DMS114 treated with DMSO at 0.1 percent for 48 hours (cell line): ENCODE results near the gene DNAAF3.

Source experiments
- DNase-seq: peaks from one replicate; lab custom pipeline; 2025; ENCODE audit not compliant: unreplicated experiment; lab: John Stamatoyannopoulos, UW

The DNAAF3 gene

DNA sequence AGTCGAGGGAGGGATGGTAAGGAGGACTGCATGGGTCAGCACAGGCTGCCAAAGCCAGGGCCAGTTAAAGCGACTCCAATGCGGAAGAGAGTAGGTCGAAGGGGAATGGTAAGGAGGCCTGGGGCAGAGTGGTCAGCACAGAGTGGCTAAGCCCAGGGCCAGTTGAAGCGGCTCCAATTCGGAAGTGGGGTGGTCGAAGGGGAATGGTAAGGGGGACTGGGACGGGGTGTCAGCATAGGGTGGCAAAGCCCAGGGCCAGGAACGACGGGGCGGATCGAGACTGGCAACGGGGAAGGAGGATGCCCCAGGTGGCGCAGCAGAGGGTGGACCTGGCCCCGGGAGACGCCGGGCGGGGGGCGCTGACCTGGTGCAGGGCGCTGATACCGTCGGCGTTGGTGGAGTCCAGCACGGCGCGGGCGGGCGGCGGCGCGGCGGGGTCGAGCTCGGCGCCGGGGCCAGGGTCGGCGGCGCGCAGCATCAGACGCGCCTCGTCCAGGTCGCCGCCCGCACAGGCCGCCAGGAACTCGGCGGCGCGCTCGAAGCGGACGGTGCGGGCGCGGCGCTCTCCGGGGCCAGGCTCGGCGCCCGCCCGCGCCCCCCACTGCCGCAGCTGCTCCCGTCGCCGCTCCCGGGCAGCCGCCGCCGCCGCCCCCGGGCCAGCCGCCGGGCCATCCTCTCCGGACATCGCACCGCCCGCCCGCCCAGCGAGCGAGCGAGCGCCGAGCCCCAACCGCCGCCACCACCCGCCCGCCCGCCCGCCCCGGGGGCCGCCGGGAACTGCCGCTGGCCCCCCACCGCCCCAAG lies 49.4 kb downstream of the DNAAF3 start, which contains the start of gene PPP1R12C:
Gene PPP1R12C (minus strand): TSS at position 779 of the 804 bp plus-strand sequence. CDS start 94 bp downstream, at position 685.
- DNase-seq, result no peak

DNA sequence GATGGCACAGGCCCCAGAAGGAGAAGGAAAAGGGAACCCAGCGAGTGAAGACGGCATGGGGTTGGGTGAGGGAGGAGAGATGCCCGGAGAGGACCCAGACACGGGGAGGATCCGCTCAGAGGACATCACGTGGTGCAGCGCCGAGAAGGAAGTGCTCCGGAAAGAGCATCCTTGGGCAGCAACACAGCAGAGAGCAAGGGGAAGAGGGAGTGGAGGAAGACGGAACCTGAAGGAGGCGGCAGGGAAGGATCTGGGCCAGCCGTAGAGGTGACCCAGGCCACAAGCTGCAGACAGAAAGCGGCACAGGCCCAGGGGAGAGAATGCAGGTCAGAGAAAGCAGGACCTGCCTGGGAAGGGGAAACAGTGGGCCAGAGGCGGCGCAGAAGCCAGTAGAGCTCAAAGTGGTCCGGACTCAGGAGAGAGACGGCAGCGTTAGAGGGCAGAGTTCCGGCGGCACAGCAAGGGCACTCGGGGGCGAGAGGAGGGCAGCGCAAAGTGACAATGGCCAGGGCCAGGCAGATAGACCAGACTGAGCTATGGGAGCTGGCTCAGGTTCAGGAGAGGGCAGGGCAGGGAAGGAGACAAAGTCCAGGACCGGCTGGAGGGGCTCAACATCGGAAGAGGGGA lies 50.1 kb downstream of the DNAAF3 start:
- peak; percentile 33 for DNase-seq

GRCh38 chr19:55115446-55116065 lies 50.9 kb downstream of the DNAAF3 start:
- no peak for DNase-seq

GRCh38 chr19:55114566-55115145 lies 51.8 kb downstream of the DNAAF3 start:
- DNase-seq, result no peak

DNA sequence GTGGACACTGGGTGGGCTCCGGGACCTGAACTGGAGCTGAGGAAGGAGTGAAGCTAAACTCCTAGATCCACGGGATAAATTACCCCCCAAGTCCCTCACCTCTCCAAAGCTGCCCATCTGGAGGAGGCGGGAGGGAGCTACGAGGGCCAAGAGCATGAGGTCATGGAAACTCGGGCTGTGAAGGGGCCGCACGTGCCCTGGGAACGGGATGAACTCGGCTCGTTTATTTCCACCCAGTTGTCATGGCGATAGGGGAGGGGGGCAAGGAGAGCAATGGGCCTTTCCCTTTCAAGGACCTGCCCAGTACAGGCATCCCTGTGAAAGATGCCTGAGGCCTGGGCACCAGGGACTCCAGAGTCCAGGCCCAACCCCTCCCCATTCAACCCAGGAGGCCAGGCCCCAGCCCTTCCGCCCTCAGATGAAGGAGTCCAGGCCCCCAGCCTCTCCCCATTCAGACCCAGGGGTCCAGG lies 52.8 kb downstream of the DNAAF3 start:
- DNase-seq, result no peak

DNA sequence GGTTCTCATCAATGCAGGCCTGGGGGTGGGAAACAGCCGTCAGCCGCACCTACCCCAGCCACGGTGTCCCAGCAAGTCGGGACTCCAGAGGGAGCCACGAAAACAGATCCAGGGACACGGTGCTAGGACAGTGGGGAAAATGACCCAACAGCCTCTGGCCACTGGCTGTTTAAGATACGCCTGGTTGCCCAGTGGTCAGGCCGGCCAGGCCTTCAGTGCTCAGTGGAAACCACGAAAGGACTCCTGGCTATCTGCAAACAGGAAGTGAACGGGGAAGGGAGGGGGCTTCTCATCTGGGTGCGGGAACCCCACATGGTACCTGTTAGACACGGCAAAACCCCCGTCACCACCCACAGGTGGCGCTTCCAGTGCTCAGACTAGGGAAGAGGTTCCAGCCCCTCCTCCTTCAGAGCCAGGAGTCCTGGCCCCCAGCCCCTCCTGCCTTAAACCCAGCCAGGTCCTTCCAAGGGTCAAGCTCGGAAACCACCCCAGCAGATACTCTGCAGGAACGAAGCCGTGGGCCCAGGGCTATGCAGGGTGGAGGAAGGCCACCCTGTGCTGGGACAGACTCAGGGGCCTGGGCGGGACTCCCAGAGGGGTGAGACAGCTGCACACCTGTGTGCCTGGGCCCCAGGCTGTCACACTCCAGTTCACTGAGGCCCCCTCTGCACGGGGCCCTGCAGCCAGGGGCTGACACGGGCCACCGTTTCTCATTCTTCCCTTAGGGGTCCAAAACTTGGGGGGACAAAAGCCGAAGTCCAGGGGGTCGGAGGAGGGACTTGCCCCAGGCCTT lies 53.4 kb downstream of the DNAAF3 start:
- no peak for DNase-seq

DNA sequence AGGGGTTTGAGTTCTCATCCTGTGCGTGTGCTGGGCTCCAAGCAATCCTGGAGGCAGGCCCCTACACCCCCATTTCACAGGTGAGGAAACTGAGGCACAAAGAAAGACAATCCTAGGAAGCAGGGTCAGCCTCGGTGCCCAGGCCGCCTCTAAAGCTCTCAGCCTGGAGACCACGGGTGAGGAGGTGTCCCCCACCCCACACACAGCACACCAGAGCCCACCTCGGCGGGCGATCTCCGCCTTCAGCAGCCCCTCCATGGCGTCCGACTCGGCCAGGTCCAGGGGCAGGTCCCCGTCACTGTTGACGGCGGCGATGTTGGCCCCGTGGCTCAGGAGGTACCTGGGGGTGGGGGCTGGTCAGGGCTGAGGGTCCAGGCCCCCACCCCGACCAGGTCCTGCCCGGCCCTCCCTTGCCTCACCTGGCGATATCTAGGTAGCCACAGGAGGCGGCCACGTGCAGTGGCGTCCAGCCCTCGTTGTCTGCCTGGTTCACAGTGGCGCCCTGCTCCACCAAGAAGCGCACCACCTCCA lies 54.1 kb downstream of the DNAAF3 start:
- DNase-seq, result no peak

DNA sequence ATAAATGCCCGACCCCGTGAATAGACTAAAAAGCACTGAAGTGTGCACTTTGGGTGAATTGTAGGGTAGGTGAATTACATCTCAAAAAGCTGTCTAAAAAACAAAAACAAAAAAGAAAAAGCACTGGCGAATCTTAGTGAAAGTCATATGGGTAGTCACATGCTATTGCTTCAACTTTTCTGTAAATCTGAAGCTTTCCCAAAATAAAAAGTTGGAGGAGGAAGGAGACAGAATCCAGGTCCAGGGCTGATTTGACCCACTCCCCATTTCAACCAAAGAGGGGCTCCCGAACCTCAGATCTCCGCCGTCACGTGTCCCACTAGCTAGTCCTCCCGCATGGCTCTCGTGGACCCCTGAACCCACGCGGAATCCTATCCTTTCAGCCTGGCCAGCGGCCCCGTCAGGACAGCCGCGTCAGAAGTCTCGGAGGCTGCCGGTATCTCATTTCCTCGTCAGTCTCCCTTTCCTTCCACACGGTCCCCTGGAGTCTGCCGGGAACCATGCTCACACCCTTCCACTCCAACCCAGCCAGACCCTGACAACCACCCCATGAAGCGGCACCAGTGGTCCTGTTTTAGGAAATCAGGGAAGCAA lies 55.1 kb downstream of the DNAAF3 start:
- DNase-seq, result no peak

DNA sequence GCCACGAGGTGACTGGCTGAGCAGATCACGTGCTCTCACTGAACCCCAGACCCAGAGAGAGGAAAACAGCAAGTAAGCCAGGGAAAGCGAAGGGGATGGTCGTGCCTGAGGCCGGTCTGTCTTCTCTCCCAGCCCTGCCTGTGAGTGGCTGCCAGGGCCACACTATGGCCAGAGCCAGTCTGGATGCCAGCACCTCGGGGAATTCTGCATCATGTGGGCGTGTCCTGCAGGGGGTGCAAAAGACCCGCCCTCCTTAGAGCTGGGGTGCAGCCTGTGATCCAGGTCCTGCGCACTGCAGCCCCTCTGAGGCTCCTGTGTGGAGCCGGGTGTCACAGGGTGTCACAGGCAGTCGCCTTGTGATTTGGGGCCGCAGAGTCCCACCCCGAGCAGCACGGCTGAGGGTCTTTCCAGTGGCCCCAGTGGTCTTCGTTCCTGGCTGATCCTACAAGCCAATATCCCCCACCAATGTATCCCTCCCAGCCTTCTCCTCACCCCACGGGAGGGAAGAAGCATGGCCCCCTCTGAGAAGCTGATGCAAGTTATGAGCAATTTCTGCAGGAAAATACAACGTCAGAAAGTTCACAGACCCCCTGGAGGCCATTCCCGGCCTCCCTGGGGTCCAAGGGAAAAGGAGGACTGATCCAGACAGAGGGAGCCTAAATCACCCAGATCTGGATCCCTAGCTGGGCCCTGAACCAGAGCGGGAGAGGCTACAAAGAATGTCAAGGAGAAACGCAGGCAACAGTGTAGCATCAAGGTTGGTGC lies 56.7 kb downstream of the DNAAF3 start:
- no peak for DNase-seq
